Germinal center (tissue), 1 donor: ENCODE data around the gene USP15.
A peak's percentile ranks its signal among the peaks of the same experiment; 100 is the strongest.

Source experiments
- DNase-seq: peaks from one replicate; pipeline ENCODE4 v3.0.0; 2012; ENCODE audit warnings: mixed read lengths, low spot score

Gene USP15

GRCh38 chr12:62259993-62260732, at the start of gene USP15:
Gene USP15 (plus strand): TSS chr12:62260404. CDS start chr12:62260415, 11 bp downstream.
- DNase-seq: peak; percentile 90

- peak; percentile 17 for DNase-seq
These were observed 49.8 kb upstream of the USP15 start for GRCh38 chr12:62210422-62210821.

GRCh38 chr12:62211510-62211909, 48.7 kb upstream of the USP15 start:
- DNase-seq: no peak

GRCh38 chr12:62214846-62215245, 45.4 kb upstream of the USP15 start:
- DNase-seq: no peak

GRCh38 chr12:62215506-62215905, 44.7 kb upstream of the USP15 start:
- no peak for DNase-seq

- no peak for DNase-seq
These were observed 42.6 kb upstream of the USP15 start for GRCh38 chr12:62217466-62218194.

GRCh38 chr12:62221107-62221506, 39.1 kb upstream of the USP15 start:
- no peak for DNase-seq

GRCh38 chr12:62224601-62225000, 35.6 kb upstream of the USP15 start:
- no peak for DNase-seq

GRCh38 chr12:62227091-62227490, 33.1 kb upstream of the USP15 start:
- DNase-seq: no peak

- no peak for DNase-seq
These were observed 29.6 kb upstream of the USP15 start for GRCh38 chr12:62230652-62231051.

- no peak for DNase-seq
These were observed 28.0 kb upstream of the USP15 start for GRCh38 chr12:62232143-62232729.

GRCh38 chr12:62233805-62234204, 26.4 kb upstream of the USP15 start:
- no peak for DNase-seq

GRCh38 chr12:62239571-62239970, 20.6 kb upstream of the USP15 start:
- DNase-seq: no peak

- no peak for DNase-seq
These were observed 12.7 kb upstream of the USP15 start for GRCh38 chr12:62247281-62248045.

- DNase-seq: no peak
These were observed 11.3 kb upstream of the USP15 start for GRCh38 chr12:62248873-62249272.

- DNase-seq: no peak
These were observed 10.8 kb upstream of the USP15 start for GRCh38 chr12:62249419-62249818.

- no peak for DNase-seq
These were observed 9.3 kb upstream of the USP15 start for GRCh38 chr12:62250671-62251608.

- DNase-seq: no peak
These were observed 8.6 kb upstream of the USP15 start for GRCh38 chr12:62251609-62251958.

- DNase-seq: no peak
These were observed 7.6 kb upstream of the USP15 start for GRCh38 chr12:62252576-62252975.

GRCh38 chr12:62254967-62255366, 5.2 kb upstream of the USP15 start:
- DNase-seq: no peak

- no peak for DNase-seq
These were observed 3.7 kb upstream of the USP15 start for GRCh38 chr12:62256408-62257096.
